ENCODE measurements around the gene C5orf22. TPM values are rescaled to one million over a fixed set of nuclear protein-coding genes. Genes with fewer than 3 reads are reported as not detected.
"Not testable (repeated sequence)": the region's sequence is repeated elsewhere in the genome, so short reads cannot be mapped to it uniquely, and the experiment has no call there.

The C5orf22 gene
- total RNA-seq, 2 experiments from 2014 or later = 23.4 to 26.6 TPM

- DNase-seq = no peak
- Mint-ChIP-seq H3K4me1 (no peaks in the 10 kb centered on the region), H3K4me3 (no peak overlapping the region), H3K36me3 (no peaks in the 10 kb centered on the region), H3K9me3 (ENCODE audit: low read depth) (no peaks in the 10 kb centered on the region), H3K27ac (no peak overlapping the region), H3K27me3 (peaks cover 17% of the 10 kb centered on the region)
- CTCF ChIA-PET = no interaction called here
- no peak for ATAC-seq
Measured at GRCh38 chr5:31596354-31596753, 64.3 kb downstream of the C5orf22 start.

GRCh38 chr5:31598640-31599611, 66.8 kb downstream of the C5orf22 start:
- Mint-ChIP-seq H3K9me3 (ENCODE audit: low read depth) (no peaks in the 10 kb centered on the region), H3K36me3 (no peaks in the 10 kb centered on the region)
- DNase-seq = no peak

GRCh38 chr5:31602305-31602704, 70.2 kb downstream of the C5orf22 start:
- H3K27ac Mint-ChIP-seq; ATAC-seq; H3K36me3 Mint-ChIP-seq; CTCF ChIA-PET; H3K9me3 Mint-ChIP-seq (ENCODE audit: low read depth); H3K4me3 Mint-ChIP-seq; H3K4me1 Mint-ChIP-seq; DNase-seq: not testable (repeated sequence)
- peaks cover 11% of the 10 kb centered on the region for H3K27me3 Mint-ChIP-seq

More at GRCh38 chr5:31598640-31599611, 66.8 kb downstream of the C5orf22 start:
- Mint-ChIP-seq H3K4me3 (no peak overlapping the region), H3K27me3 (peaks cover 18% of the 10 kb centered on the region), H3K27ac (no peak overlapping the region), H3K4me1 (no peaks in the 10 kb centered on the region)
- CTCF ChIA-PET = no interaction called here
- ATAC-seq = no peak

GRCh38 chr5:31604240-31604639, 72.1 kb downstream of the C5orf22 start:
- peaks cover 11% of the 10 kb centered on the region for H3K27me3 Mint-ChIP-seq
- ATAC-seq (no peak), DNase-seq (no peak)
- CTCF ChIA-PET = interaction anchor here (1.7 kb wide), 1 partner anchor 14 kb away, joined by 4 read pairs; no protein-coding TSS in a partner anchor
- H3K4me1 Mint-ChIP-seq = no peaks in the 10 kb centered on the region
- H3K36me3 Mint-ChIP-seq = no peaks in the 10 kb centered on the region
- H3K4me3 Mint-ChIP-seq = no peak overlapping the region
- no peak overlapping the region for H3K27ac Mint-ChIP-seq
- H3K9me3 Mint-ChIP-seq (ENCODE audit: low read depth) = no peaks in the 10 kb centered on the region

- peaks cover 11% of the 10 kb centered on the region for H3K27me3 Mint-ChIP-seq
- CTCF ChIA-PET = interaction anchor here (1.7 kb wide), 1 partner anchor 14 kb away, joined by 4 read pairs; no protein-coding TSS in a partner anchor
- no peaks in the 10 kb centered on the region for H3K4me1 Mint-ChIP-seq
- DNase-seq (no peak), ATAC-seq (no peak)
- H3K27ac Mint-ChIP-seq = no peak overlapping the region
- no peaks in the 10 kb centered on the region for H3K36me3 Mint-ChIP-seq
- H3K9me3 Mint-ChIP-seq (ENCODE audit: low read depth) = no peaks in the 10 kb centered on the region
- no peak overlapping the region for H3K4me3 Mint-ChIP-seq
Measured at GRCh38 chr5:31604644-31605043, 72.5 kb downstream of the C5orf22 start.

Other genes with a start within 250 kb of the C5orf22 start
- gene DROSHA, start 208 bp upstream of the C5orf22 start, total RNA-seq = 10 to 100 TPM; 73.2 to 76.3 TPM
- not detected for gene PDZD2, start 106.8 kb downstream of the C5orf22 start, total RNA-seq

All from activated CD8-positive, alpha-beta memory T cell treated with anti-CD3 and anti-CD28 coated beads, Interleukin-2, amount 10 ng/mL, durations not matched to agents 7 days and 5 days (primary cell).